GM12878 (cell line): ENCODE measurements around the gene SH2B2. TPM values are rescaled to one million over a fixed set of nuclear protein-coding genes. Genes with fewer than 3 reads are reported as not detected.

Experiments used
- CBX3 ChIP-seq: fragments of 200-600 bp; sonication (generic); IDR thresholded peaks from 2 replicates; pipeline ENCODE4 v1.6.1; 2016; ENCODE audit warnings: low read depth, borderline replicate concordance
- CBX5 ChIP-seq: sonication (generic); IDR thresholded peaks from 2 replicates; pipeline ENCODE4 v1.6.1; 2016; ENCODE audit warnings: low read depth, moderate library complexity, mild to moderate bottlenecking, inconsistent platforms
- CHD1 ChIP-seq: IDR thresholded peaks from 2 replicates; pipeline ENCODE4 v1.6.1; 2012; ENCODE audit warnings: low read depth, low read length, improper control_type of control experiment
- EED ChIP-seq: sonication (generic); IDR thresholded peaks from 2 replicates; pipeline ENCODE4 v1.6.1; 2016; ENCODE audit warnings: antibody characterized with exemption, low read depth
- HDAC2 ChIP-seq: fragments of 200-600 bp; sonication (generic); IDR thresholded peaks from 2 replicates; pipeline ENCODE4 v1.6.1; 2017
- HDAC6 ChIP-seq: fragments of 200-600 bp; sonication (generic); IDR thresholded peaks from one replicate; pipeline ENCODE4 v1.8.0; 2017; ENCODE audit warnings: antibody characterized with exemption; ENCODE audit not compliant: unreplicated experiment
- HDGF ChIP-seq: fragments of 450-650 bp; IDR thresholded peaks from 2 replicates; pipeline ENCODE4 v1.6.1; 2016; ENCODE audit warnings: antibody characterized with exemption
- HSF1 ChIP-seq: fragments of 150-350 bp; IDR thresholded peaks from 2 replicates; pipeline ENCODE4 v1.6.1; 2014; ENCODE audit warnings: mild to moderate bottlenecking, low read depth, low read length
- JUND ChIP-seq: IDR thresholded peaks from 2 replicates; pipeline ENCODE4 v1.6.1; 2012; ENCODE audit warnings: low read depth, mild to moderate bottlenecking, low read length, improper control_type of control experiment, moderate library complexity
- MTA2 ChIP-seq: fragments of 450-650 bp; IDR thresholded peaks from 2 replicates; pipeline ENCODE4 v1.6.1; 2016; ENCODE audit warnings: low read depth, mild to moderate bottlenecking, moderate library complexity
- MYC ChIP-seq: IDR thresholded peaks from 2 replicates; pipeline ENCODE4 v1.6.1; 2011; ENCODE audit warnings: mild to moderate bottlenecking, low read length, moderate library complexity, inconsistent platforms; ENCODE audit not compliant: insufficient read depth, insufficient replicate concordance, insufficient read length, severe bottlenecking
- PAX8 ChIP-seq: fragments of 450-650 bp; IDR thresholded peaks from 2 replicates; pipeline ENCODE4 v1.6.1; 2017; ENCODE audit warnings: mild to moderate bottlenecking, moderate library complexity
- POLR2AphosphoS5 ChIP-seq: IDR thresholded peaks from 2 replicates; pipeline ENCODE4 v1.6.1; 2011; ENCODE audit warnings: mild to moderate bottlenecking, low read length, inconsistent platforms
- SMAD1 ChIP-seq: fragments of 450-650 bp; IDR thresholded peaks from 2 replicates; pipeline ENCODE4 v1.6.1; 2018; ENCODE audit warnings: mild to moderate bottlenecking, low read depth; ENCODE audit not compliant: partially characterized antibody
- SPI1 ChIP-seq: IDR thresholded peaks from 2 replicates; pipeline ENCODE4 v1.6.1; 2011; ENCODE audit warnings: low read depth, mild to moderate bottlenecking, low read length, moderate library complexity, borderline replicate concordance; ENCODE audit not compliant: insufficient read depth
- TARDBP ChIP-seq: IDR thresholded peaks from 2 replicates; pipeline ENCODE4 v1.6.1; 2016; ENCODE audit warnings: borderline replicate concordance
- YY1 ChIP-seq: IDR thresholded peaks from 2 replicates; pipeline ENCODE4 v1.6.1; 2011; ENCODE audit warnings: low read depth, mild to moderate bottlenecking, low read length
- ZNF274 ChIP-seq: IDR thresholded peaks from one replicate; pipeline ENCODE4 v1.8.0; 2011; ENCODE audit not compliant: insufficient read length, insufficient read depth
- polyA plus RNA-seq, 11 experiments: library from polyadenylated mRNA; depleted of rRNA in 4 of 11; unstranded in 6 of 11; stranded (reverse) in 5 of 11; fragments of >200 nt; fragmentation: Nextera tagmentation in 4 of 11; fragmentation: Illumina TruSeq in 1 of 11; extraction: Ambion mirVana in 4 of 11; extraction: Trizol in 1 of 11; gene quantifications; 1 replicate in 1 of 11; 2 replicates in 10 of 11; pipeline versions ENCODE4 v1.2.1 to v1.2.3, GENCODE V29; 2011 to 2016; ENCODE audit warnings: inconsistent platforms in 2 of 11, missing spikeins in 2 of 11, low read depth in 1 of 11
- total RNA-seq, 4 experiments: library from RNA; depleted of rRNA in 3 of 4; stranded (reverse); fragments of >200 nt in 3 of 4; fragmentation: Illumina TruSeq in 1 of 4; extraction: Trizol in 1 of 4; gene quantifications; 2 replicates each; pipeline versions ENCODE4 v1.2.1 to v1.2.3, GENCODE V29; 2013 to 2021
- TF ChIP-seq, protein P1 (sequence below): IDR thresholded peaks from 2 replicates; pipeline ENCODE4 v1.6.1; 2011; ENCODE audit warnings: low read depth, mild to moderate bottlenecking, low read length, moderate library complexity, borderline replicate concordance; ENCODE audit errors: extremely low read depth
- TF ChIP-seq, protein P2 (sequence below): IDR thresholded peaks from 2 replicates; pipeline ENCODE4 v1.6.1; 2011; ENCODE audit warnings: borderline replicate concordance, low read depth, mild to moderate bottlenecking, moderate library complexity, mixed read lengths, low read length; ENCODE audit not compliant: insufficient read depth; ENCODE audit errors: extremely low read length
- TF ChIP-seq, protein P3 (sequence below): IDR thresholded peaks from 2 replicates; pipeline ENCODE4 v1.6.1; 2011; ENCODE audit warnings: mild to moderate bottlenecking, low read depth, low read length, moderate library complexity; ENCODE audit not compliant: insufficient replicate concordance
- TF ChIP-seq, protein P4 (sequence below): fragments of 450-650 bp; IDR thresholded peaks from 2 replicates; pipeline ENCODE4 v1.6.1; 2017; ENCODE audit warnings: mild to moderate bottlenecking, moderate library complexity

The SH2B2 gene
- total and polyA plus RNA-seq, 10 of the 15 experiments (the other 5 are each of a cell fraction or from before 2014, with no cell fraction given) = 0.13 to 55.1 (median 7.4) TPM; not detected in 1

DNA sequence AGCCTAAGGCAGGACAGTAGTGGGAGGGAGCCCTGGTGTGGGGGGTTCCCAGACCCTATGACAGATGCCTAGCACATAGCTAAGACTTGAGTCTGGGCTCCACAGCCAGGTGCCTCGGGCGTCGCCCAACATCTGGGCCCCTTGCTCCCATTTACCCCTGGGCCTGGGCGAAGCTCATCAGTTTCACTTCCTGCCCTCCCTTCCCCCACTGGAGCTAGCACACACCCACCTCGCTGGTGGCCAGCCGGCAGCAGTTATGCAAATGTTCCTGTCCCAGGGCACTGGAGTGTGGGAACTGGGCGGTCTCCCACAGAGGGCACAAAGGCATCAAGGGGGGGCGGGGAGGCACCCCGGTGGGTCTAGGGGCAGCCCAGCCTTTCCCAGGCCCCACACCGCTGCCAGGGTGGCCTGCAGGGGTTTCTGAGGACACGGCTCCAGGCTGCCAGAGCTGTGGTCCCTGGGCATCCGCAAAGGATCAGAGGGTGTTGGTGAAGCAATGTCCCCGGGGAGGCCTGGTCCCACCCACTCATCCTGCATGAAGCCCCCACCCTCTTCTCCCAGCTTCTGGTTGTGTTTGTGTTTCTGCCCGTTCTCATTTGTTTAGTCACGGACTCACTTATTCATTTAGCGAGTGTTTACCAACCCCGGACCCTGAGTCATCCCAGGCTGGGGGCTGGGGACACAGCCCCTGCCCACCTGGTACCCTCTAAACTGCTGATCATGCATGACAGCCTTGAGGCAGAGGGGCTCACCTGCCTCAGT, 20.4 kb downstream of the SH2B2 start (continued):
- TF ChIP-seq HDAC2 = no peak; the same call in 1 of the 2 replicates
- peak; percentile 98 for TF ChIP-seq EED
- no peak for TF ChIP-seq CBX5
- no peak for TF ChIP-seq ZNF274
- peak; percentile 48 for TF ChIP-seq SMAD1
- TF ChIP-seq JUND = 0 out of 2 replicates have a peak, but pooled peaks have one; percentile 5
- TF ChIP-seq, protein P1, sequence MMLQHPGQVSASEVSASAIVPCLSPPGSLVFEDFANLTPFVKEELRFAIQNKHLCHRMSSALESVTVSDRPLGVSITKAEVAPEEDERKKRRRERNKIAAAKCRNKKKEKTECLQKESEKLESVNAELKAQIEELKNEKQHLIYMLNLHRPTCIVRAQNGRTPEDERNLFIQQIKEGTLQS = no peak
- TF ChIP-seq, protein P2, sequence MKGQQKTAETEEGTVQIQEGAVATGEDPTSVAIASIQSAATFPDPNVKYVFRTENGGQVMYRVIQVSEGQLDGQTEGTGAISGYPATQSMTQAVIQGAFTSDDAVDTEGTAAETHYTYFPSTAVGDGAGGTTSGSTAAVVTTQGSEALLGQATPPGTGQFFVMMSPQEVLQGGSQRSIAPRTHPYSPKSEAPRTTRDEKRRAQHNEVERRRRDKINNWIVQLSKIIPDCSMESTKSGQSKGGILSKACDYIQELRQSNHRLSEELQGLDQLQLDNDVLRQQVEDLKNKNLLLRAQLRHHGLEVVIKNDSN = no peak
- TF ChIP-seq, protein P3, sequence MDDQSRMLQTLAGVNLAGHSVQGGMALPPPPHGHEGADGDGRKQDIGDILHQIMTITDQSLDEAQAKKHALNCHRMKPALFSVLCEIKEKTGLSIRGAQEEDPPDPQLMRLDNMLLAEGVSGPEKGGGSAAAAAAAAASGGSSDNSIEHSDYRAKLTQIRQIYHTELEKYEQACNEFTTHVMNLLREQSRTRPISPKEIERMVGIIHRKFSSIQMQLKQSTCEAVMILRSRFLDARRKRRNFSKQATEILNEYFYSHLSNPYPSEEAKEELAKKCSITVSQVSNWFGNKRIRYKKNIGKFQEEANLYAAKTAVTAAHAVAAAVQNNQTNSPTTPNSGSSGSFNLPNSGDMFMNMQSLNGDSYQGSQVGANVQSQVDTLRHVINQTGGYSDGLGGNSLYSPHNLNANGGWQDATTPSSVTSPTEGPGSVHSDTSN = no peak
- TF ChIP-seq, protein P4, sequence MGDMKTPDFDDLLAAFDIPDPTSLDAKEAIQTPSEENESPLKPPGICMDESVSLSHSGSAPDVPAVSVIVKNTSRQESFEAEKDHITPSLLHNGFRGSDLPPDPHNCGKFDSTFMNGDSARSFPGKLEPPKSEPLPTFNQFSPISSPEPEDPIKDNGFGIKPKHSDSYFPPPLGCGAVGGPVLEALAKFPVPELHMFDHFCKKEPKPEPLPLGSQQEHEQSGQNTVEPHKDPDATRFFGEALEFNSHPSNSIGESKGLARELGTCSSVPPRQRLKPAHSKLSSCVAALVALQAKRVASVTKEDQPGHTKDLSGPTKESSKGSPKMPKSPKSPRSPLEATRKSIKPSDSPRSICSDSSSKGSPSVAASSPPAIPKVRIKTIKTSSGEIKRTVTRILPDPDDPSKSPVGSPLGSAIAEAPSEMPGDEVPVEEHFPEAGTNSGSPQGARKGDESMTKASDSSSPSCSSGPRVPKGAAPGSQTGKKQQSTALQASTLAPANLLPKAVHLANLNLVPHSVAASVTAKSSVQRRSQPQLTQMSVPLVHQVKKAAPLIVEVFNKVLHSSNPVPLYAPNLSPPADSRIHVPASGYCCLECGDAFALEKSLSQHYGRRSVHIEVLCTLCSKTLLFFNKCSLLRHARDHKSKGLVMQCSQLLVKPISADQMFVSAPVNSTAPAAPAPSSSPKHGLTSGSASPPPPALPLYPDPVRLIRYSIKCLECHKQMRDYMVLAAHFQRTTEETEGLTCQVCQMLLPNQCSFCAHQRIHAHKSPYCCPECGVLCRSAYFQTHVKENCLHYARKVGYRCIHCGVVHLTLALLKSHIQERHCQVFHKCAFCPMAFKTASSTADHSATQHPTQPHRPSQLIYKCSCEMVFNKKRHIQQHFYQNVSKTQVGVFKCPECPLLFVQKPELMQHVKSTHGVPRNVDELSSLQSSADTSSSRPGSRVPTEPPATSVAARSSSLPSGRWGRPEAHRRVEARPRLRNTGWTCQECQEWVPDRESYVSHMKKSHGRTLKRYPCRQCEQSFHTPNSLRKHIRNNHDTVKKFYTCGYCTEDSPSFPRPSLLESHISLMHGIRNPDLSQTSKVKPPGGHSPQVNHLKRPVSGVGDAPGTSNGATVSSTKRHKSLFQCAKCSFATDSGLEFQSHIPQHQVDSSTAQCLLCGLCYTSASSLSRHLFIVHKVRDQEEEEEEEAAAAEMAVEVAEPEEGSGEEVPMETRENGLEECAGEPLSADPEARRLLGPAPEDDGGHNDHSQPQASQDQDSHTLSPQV = no peak
- no peak for TF ChIP-seq MYC
- TF ChIP-seq CHD1 = no peak
- TF ChIP-seq POLR2AphosphoS5 = peak; percentile 74
- TF ChIP-seq TARDBP = peak; percentile 33; the same call in 1 of the 2 replicates
- no peak for TF ChIP-seq HSF1
- no peak for TF ChIP-seq CBX3
- TF ChIP-seq MTA2 = peak; percentile 83
- TF ChIP-seq HDAC6 = no peak
- peak; percentile 96 for TF ChIP-seq SPI1
- TF ChIP-seq PAX8 = no peak
- peak; percentile 84 for TF ChIP-seq YY1
- TF ChIP-seq HDGF = peak; percentile 92
